A673 (cell line): ENCODE measurements around the gene GNG5.

Experiments used
- CTCF ChIP-seq: fragments of 300-800, 200-600 bp; sonication (generic); conservative IDR thresholded peaks from 2 replicates; pipeline ENCODE4 v1.5.1; 2017; ENCODE audit warnings: low read depth, mild to moderate bottlenecking, antibody characterized with exemption, low read length, moderate library complexity, mixed read lengths
- EZH2 ChIP-seq: fragments of 200-600 bp; sonication (generic); IDR thresholded peaks from 2 replicates; pipeline ENCODE4 v1.6.1; 2017; ENCODE audit warnings: borderline replicate concordance, low read depth, mild to moderate bottlenecking, mixed read lengths, antibody characterized with exemption, low read length; ENCODE audit not compliant: poor library complexity, severe bottlenecking

- TF ChIP-seq CTCF (no peak), EZH2 (no peak)
Measured at GRCh38 chr1:84476225-84476624, 30.2 kb downstream of the GNG5 start.
